ENCODE results near the gene JAKMIP1.

GRCh38 chr4:6058531-6059374 is 141.6 kb downstream of the JAKMIP1 start:
- TF ChIP-seq REST (IDR thresholded peaks at IDR 0.05; ENCODE audit: low read depth) (no peak), USF1 (IDR thresholded peaks at IDR 0.05) (peak; percentile 22), TCF12 (IDR thresholded peaks at IDR 0.05; ENCODE audit: low read depth) (0 out of 2 replicates have a peak, but pooled peaks have one; percentile 41), ZBTB7A (IDR thresholded peaks at IDR 0.05; ENCODE audit: low read depth) (no peak), CREB1 (IDR thresholded peaks at IDR 0.05; ENCODE audit: low read depth) (no peak), YY1 (IDR thresholded peaks at IDR 0.05; ENCODE audit: low read depth) (no peak), CEBPB (IDR thresholded peaks at IDR 0.05) (no peak), EP300 (IDR thresholded peaks at IDR 0.05; ENCODE audit: borderline replicate concordance) (no peak), MAX (IDR thresholded peaks at IDR 0.05) (no peak), TEAD4 (IDR thresholded peaks at IDR 0.05) (no peak), EGR1 (IDR thresholded peaks at IDR 0.05) (no peak)
